ENCODE measurements around the gene SNF8.

SNF8 gene

DNA sequence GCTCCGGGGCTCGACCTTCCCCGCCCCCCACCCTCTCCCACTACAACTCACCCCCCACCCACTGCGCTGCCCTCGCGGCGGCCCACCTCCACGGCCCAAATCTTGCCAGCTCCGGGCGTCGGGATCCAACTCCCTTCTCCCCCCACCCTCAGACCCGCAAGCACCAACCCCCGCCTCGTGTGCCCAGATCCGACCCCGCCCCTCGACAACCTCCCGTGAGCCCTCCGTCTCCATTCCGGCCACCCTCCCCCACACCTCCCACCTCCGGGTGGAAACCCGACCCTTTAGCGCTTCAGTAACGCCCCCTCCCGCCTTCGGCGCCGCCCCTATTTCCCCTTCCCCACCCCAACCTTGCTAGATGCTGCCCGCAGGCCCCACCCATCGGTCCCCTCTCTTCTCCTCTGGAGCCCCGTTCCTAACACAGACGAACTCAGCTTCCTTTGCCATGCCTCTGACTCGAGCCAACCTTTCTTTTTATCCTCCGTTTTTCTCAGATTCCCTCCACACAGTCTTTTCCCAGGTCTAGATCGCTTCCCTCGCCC, 35.7 kb downstream of the SNF8 start:
- H3K36me3 ChIP-seq (ENCODE audit: control insufficient read depth in 2 of 2, insufficient read depth in 1 of 2, low read length in 2 of 2) = peaks cover 35 to 41% of the 10 kb centered on the region in 2 experiments
- H3K4me1 ChIP-seq (ENCODE audit: control insufficient read depth, insufficient read depth, low read length) = peaks cover 16% of the 10 kb centered on the region
- ChIA-PET POLR2A (interaction anchor here (0.6 to 7.5 kb wide), 11 partner anchors 10 to 892 kb away, joined by 3 to 106 read pairs (median 5); partner anchors contain the start of genes ATP5MC1 and IGF2BP1), CTCF (interaction anchor here (0.6 to 1.3 kb wide), 6 partner anchors 22 to 648 kb away, joined by 3 read pairs; no protein-coding TSS in a partner anchor)
- no peaks in the 10 kb centered on the region for H3K9me3 ChIP-seq (ENCODE audit: control insufficient read depth, insufficient read depth, low read depth, low read length)
- H3K4me3 ChIP-seq (ENCODE audit: low read depth, low read length) = peak overlapping the region; percentile 93
- peak overlapping the region; percentile 95 for H3K27ac ChIP-seq (ENCODE audit: extremely low read depth, low read depth, low read length)
- no peak for TF ChIP-seq ZNF677 (tag by site-specific recombination; IDR thresholded peaks at IDR 0.05)
- peak; percentile 22; the same call in 1 of the 2 replicates for TF ChIP-seq ZXDB (tag by site-specific recombination; IDR thresholded peaks at IDR 0.05)
- TF ChIP-seq ZEB2 (tag by site-specific recombination; IDR thresholded peaks at IDR 0.05) = peak; percentile 29; the same call in 1 of the 2 replicates
- TF ChIP-seq ZNF555 (tag by site-specific recombination; conservative IDR thresholded peaks at IDR 0.05) = no peak
- TF ChIP-seq, protein P1, sequence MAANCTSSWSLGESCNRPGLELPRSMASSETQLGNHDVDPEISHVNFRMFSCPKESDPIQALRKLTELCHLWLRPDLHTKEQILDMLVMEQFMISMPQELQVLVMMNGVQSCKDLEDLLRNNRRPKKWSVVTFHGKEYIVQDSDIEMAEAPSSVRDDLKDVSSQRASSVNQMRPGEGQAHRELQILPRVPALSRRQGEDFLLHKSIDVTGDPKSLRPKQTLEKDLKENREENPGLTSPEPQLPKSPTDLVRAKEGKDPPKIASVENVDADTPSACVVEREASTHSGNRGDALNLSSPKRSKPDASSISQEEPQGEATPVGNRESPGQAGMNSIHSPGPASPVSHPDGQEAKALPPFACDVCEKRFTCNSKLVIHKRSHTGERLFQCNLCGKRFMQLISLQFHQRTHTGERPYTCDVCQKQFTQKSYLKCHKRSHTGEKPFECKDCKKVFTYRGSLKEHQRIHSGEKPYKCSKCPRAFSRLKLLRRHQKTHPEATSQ (tag by site-specific recombination; IDR thresholded peaks at IDR 0.05) = no peak
- no peak for TF ChIP-seq ZNF112 (tag by site-specific recombination; IDR thresholded peaks at IDR 0.05)
- TF ChIP-seq, protein P2, sequence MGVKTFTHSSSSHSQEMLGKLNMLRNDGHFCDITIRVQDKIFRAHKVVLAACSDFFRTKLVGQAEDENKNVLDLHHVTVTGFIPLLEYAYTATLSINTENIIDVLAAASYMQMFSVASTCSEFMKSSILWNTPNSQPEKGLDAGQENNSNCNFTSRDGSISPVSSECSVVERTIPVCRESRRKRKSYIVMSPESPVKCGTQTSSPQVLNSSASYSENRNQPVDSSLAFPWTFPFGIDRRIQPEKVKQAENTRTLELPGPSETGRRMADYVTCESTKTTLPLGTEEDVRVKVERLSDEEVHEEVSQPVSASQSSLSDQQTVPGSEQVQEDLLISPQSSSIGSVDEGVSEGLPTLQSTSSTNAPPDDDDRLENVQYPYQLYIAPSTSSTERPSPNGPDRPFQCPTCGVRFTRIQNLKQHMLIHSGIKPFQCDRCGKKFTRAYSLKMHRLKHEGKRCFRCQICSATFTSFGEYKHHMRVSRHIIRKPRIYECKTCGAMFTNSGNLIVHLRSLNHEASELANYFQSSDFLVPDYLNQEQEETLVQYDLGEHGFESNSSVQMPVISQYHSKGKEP (tag by site-specific recombination; IDR thresholded peaks at IDR 0.05) = no peak
- TF ChIP-seq ZNF146 (tag by site-specific recombination; IDR thresholded peaks at IDR 0.05) = no peak
- no peak for TF ChIP-seq ZNF664 (tag by site-specific recombination; IDR thresholded peaks at IDR 0.05)
- TF ChIP-seq, protein P3, sequence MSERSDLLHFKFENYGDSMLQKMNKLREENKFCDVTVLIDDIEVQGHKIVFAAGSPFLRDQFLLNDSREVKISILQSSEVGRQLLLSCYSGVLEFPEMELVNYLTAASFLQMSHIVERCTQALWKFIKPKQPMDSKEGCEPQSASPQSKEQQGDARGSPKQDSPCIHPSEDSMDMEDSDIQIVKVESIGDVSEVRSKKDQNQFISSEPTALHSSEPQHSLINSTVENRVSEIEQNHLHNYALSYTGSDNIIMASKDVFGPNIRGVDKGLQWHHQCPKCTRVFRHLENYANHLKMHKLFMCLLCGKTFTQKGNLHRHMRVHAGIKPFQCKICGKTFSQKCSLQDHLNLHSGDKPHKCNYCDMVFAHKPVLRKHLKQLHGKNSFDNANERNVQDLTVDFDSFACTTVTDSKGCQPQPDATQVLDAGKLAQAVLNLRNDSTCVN (tag by site-specific recombination; optimal IDR thresholded peaks at IDR 0.05) = no peak
- TF ChIP-seq, protein P4, sequence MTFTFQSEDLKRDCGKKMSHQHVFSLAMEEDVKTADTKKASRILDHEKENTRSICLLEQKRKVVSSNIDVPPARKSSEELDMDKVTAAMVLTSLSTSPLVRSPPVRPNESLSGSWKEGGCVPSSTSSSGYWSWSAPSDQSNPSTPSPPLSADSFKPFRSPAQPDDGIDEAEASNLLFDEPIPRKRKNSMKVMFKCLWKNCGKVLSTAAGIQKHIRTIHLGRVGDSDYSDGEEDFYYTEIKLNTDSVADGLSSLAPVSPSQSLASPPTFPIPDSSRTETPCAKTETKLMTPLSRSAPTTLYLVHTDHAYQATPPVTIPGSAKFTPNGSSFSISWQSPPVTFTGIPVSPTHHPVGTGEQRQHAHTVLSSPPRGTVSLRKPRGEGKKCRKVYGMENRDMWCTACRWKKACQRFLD (tag by site-specific recombination; IDR thresholded peaks at IDR 0.05) = no peak
- no peak for TF ChIP-seq ZNF473 (tag by site-specific recombination; IDR thresholded peaks at IDR 0.05)
- TF ChIP-seq, protein P5, sequence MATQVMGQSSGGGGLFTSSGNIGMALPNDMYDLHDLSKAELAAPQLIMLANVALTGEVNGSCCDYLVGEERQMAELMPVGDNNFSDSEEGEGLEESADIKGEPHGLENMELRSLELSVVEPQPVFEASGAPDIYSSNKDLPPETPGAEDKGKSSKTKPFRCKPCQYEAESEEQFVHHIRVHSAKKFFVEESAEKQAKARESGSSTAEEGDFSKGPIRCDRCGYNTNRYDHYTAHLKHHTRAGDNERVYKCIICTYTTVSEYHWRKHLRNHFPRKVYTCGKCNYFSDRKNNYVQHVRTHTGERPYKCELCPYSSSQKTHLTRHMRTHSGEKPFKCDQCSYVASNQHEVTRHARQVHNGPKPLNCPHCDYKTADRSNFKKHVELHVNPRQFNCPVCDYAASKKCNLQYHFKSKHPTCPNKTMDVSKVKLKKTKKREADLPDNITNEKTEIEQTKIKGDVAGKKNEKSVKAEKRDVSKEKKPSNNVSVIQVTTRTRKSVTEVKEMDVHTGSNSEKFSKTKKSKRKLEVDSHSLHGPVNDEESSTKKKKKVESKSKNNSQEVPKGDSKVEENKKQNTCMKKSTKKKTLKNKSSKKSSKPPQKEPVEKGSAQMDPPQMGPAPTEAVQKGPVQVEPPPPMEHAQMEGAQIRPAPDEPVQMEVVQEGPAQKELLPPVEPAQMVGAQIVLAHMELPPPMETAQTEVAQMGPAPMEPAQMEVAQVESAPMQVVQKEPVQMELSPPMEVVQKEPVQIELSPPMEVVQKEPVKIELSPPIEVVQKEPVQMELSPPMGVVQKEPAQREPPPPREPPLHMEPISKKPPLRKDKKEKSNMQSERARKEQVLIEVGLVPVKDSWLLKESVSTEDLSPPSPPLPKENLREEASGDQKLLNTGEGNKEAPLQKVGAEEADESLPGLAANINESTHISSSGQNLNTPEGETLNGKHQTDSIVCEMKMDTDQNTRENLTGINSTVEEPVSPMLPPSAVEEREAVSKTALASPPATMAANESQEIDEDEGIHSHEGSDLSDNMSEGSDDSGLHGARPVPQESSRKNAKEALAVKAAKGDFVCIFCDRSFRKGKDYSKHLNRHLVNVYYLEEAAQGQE (tag by site-specific recombination; IDR thresholded peaks at IDR 0.05) = no peak
- TF ChIP-seq ZNF747 (tag by site-specific recombination; IDR thresholded peaks at IDR 0.05) = no peak
- TF ChIP-seq KLF16 (tag by site-specific recombination; IDR thresholded peaks at IDR 0.05) = peak; percentile 64
- TF ChIP-seq, protein P6, sequence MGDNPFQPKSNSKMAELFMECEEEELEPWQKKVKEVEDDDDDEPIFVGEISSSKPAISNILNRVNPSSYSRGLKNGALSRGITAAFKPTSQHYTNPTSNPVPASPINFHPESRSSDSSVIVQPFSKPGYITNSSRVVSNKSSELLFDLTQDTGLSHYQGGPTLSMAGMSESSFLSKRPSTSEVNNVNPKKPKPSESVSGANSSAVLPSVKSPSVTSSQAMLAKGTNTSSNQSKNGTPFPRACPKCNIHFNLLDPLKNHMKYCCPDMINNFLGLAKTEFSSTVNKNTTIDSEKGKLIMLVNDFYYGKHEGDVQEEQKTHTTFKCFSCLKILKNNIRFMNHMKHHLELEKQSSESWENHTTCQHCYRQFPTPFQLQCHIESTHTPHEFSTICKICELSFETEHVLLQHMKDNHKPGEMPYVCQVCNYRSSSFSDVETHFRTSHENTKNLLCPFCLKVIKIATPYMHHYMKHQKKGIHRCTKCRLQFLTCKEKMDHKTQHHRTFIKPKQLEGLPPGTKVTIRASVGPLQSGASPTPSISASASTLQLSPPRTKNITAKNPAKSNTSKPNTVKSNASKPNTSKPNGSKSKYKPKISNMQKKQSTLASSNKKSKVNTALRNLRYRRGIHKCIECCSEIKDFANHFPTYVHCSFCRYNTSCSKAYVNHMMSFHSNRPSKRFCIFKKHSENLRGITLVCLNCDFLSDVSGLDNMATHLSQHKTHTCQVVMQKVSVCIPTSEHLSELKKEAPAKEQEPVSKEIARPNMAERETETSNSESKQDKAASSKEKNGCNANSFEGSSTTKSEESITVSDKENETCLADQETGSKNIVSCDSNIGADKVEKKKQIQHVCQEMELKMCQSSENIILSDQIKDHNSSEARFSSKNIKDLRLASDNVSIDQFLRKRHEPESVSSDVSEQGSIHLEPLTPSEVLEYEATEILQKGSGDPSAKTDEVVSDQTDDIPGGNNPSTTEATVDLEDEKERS (tag by site-specific recombination; IDR thresholded peaks at IDR 0.05) = no peak
- no peak for TF ChIP-seq ZNF830 (tag by site-specific recombination; IDR thresholded peaks at IDR 0.05; ENCODE audit: low read depth)
- TF ChIP-seq, protein P7, sequence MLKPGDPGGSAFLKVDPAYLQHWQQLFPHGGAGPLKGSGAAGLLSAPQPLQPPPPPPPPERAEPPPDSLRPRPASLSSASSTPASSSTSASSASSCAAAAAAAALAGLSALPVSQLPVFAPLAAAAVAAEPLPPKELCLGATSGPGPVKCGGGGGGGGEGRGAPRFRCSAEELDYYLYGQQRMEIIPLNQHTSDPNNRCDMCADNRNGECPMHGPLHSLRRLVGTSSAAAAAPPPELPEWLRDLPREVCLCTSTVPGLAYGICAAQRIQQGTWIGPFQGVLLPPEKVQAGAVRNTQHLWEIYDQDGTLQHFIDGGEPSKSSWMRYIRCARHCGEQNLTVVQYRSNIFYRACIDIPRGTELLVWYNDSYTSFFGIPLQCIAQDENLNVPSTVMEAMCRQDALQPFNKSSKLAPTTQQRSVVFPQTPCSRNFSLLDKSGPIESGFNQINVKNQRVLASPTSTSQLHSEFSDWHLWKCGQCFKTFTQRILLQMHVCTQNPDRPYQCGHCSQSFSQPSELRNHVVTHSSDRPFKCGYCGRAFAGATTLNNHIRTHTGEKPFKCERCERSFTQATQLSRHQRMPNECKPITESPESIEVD (tag by site-specific recombination; IDR thresholded peaks at IDR 0.05) = no peak
- no peak for TF ChIP-seq ZNF571 (tag by site-specific recombination; IDR thresholded peaks at IDR 0.05)
- no peak for TF ChIP-seq ZFP37 (tag by site-specific recombination; IDR thresholded peaks at IDR 0.05)
- no peak for TF ChIP-seq ZSCAN30 (tag by site-specific recombination; IDR thresholded peaks at IDR 0.05)
- no peak for TF ChIP-seq ZNF132 (tag by site-specific recombination; IDR thresholded peaks at IDR 0.05; ENCODE audit: borderline replicate concordance)
- no peak for TF ChIP-seq ZNF623 (tag by site-specific recombination; IDR thresholded peaks at IDR 0.05)
- TF ChIP-seq SCRT2 (tag by site-specific recombination; IDR thresholded peaks at IDR 0.05) = no peak

All from HEK293 (cell line).